NB4 (cell line): ENCODE results near the gene CXCR2.

ENCODE experiments used
- DNase-seq: peaks from one replicate; pipeline ENCODE4 v3.0.0; 2010; ENCODE audit warnings: low read depth
- H3K4me3 ChIP-seq: one replicate; pipeline ENCODE4 v1.5.1; 2011; ENCODE audit warnings: mild to moderate bottlenecking, low read depth, low read length, moderate library complexity
- MYC ChIP-seq: IDR thresholded peaks from 2 replicates; pipeline ENCODE4 v1.6.1; 2011; ENCODE audit warnings: low read depth, low read length
- POLR2A ChIP-seq: IDR thresholded peaks from 2 replicates; pipeline ENCODE4 v1.6.1; 2011; ENCODE audit warnings: mild to moderate bottlenecking; ENCODE audit not compliant: insufficient read length; ENCODE audit errors: extremely low read depth
- TF ChIP-seq, protein P1 (sequence below): IDR thresholded peaks from one replicate; pipeline ENCODE4 v1.5.1; 2012; ENCODE audit warnings: low read depth, low read length
- TF ChIP-seq, protein P2 (sequence below): IDR thresholded peaks from 2 replicates; pipeline ENCODE4 v1.6.1; 2011; ENCODE audit warnings: low read depth, low read length

CXCR2 gene

DNA sequence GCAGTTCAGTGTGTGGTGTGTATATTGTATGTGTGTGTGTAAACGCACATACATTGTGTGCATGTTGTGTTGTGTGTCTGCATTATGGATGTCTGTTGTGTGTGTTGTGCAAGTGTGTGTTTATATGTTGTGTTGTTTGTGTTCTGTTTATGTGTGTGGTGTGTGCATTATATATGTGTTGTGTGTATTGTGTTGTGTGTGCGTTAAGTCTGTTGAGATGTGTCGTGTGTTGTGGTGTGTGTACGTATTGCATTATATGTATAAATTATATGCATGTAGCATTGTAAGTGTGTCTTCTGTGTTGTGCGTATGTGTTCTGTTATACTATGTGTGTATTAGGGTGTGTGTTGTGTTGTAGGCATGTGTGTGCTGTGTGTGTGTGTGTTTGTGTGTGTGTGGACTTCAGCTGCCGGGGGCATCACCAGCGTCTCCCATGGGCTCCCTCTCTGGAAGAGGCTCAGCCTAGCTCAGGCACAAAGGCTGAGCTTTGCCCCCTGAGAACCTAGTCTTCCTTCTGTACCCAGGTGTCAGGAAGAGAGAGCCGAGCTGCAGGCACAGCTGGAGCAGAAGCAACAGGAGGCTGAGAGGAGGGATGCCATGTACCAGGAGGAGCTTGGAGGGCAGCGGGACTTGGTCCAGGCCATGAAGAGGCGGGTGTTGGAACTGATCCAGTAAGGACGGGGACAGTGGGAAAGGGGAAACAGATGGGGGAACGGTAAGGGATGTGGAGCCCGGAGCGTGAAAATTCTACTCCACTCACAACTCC lies 43.1 kb upstream of the CXCR2 start:
- TF ChIP-seq MYC = no peak
- no peak for TF ChIP-seq POLR2A
- TF ChIP-seq, protein P1, sequence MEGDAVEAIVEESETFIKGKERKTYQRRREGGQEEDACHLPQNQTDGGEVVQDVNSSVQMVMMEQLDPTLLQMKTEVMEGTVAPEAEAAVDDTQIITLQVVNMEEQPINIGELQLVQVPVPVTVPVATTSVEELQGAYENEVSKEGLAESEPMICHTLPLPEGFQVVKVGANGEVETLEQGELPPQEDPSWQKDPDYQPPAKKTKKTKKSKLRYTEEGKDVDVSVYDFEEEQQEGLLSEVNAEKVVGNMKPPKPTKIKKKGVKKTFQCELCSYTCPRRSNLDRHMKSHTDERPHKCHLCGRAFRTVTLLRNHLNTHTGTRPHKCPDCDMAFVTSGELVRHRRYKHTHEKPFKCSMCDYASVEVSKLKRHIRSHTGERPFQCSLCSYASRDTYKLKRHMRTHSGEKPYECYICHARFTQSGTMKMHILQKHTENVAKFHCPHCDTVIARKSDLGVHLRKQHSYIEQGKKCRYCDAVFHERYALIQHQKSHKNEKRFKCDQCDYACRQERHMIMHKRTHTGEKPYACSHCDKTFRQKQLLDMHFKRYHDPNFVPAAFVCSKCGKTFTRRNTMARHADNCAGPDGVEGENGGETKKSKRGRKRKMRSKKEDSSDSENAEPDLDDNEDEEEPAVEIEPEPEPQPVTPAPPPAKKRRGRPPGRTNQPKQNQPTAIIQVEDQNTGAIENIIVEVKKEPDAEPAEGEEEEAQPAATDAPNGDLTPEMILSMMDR = no peak
- TF ChIP-seq, protein P2, sequence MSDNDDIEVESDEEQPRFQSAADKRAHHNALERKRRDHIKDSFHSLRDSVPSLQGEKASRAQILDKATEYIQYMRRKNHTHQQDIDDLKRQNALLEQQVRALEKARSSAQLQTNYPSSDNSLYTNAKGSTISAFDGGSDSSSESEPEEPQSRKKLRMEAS = no peak
- no peak for DNase-seq
- H3K4me3 ChIP-seq = no peak overlapping the region

DNA sequence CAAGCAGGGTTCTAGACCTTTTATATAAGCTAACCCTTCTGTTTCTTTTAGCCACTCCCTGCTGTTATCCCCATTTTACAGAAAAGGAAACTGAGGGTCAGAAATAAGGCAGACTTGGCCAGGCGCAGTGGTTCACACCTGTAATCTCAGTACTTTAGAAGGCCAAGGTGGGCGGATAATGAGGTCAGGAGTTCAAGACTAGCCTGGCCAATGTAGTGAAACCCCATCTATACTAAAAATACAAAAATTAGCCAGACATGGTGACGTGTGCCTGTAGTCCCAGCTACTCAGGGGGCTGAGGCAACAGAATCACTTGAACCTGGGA lies 42.5 kb upstream of the CXCR2 start:
- H3K4me3 ChIP-seq = no peak overlapping the region
- no peak for TF ChIP-seq POLR2A
- TF ChIP-seq, protein P2 = no peak
- TF ChIP-seq MYC = no peak
- TF ChIP-seq, protein P1 = no peak
- DNase-seq = no peak

DNA sequence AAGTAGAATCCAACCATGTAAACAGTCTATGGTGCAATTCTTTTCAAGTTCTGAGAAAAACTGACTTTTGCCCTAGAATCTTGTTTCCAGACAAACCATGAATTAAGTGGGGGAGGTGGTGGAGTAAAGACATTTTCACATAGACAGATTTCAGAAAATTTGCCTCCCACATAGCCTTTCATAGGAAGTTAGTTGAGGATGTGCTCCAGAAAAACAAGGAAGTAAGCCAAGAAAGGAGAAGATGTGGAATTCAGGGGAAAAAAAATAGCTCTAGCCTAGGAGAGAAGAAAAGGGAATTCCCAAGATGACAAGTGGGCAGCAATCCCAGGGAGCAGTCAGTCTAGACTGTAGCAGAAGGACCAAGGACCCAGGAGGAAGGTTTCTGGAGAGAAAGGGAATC lies 39.4 kb upstream of the CXCR2 start:
- DNase-seq = no peak
- no peak overlapping the region for H3K4me3 ChIP-seq
- TF ChIP-seq, protein P2 = no peak
- no peak for TF ChIP-seq POLR2A
- TF ChIP-seq, protein P1 = no peak
- TF ChIP-seq MYC = no peak

DNA sequence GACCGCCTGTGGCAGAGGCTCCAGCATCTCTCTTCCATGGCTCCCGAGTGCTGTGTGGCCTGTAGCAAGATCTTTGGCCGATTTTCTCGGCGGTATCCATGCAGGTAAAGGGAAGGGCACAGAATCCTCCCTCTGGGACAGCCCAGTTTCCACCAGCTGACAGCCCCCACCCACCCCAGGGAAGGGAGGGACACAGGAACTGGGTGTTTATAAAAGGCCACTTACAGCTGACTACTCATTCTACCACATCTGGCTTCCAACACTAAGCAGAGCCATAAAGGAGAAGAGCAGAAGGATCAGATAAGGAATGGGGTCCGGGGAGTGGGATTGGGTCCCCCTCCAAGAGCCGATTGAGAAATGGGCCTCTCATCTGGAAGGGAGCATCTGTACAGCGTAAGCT lies 36.6 kb upstream of the CXCR2 start:
- DNase-seq = no peak
- TF ChIP-seq MYC (no peak), POLR2A (no peak)
- TF ChIP-seq, protein P2 = no peak
- TF ChIP-seq, protein P1 = no peak
- no peak overlapping the region for H3K4me3 ChIP-seq

DNA sequence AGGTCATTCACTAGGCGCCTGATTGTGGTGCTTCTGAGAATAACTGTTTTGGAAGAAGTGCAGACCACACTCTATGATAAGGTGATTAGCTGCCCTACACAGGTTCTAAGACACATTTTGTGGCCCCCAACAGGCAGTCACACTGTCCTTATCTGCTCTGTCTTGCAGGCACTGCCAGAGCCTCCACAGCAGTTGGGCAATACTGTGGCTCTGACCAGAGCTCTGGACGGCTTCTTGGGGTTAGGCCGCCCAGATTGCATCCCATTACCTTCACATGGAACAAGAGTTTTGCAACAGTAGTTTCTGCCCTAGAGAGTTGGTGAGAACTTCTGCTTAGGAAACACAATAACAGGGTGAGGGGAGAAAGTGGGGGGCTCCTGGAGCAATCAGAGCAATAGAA lies 34.1 kb upstream of the CXCR2 start:
- peak; percentile 81 for DNase-seq
- TF ChIP-seq POLR2A = no peak
- TF ChIP-seq, protein P2 = no peak
- TF ChIP-seq, protein P1 = no peak
- TF ChIP-seq MYC = no peak
- H3K4me3 ChIP-seq = no peak overlapping the region
